Hypothalamus (tissue), 51 donors: Measurements from ENCODE around the gene APOBEC3F.
A peak's percentile ranks its signal among the peaks of the same experiment; 100 is the strongest.
"Not testable (repeated sequence)": the region's sequence is repeated elsewhere in the genome, so short reads cannot be mapped to it uniquely, and the experiment has no call there.

Experiments
- DNase-seq, 51 donors: peaks; one replicate each; lab custom pipeline; 2025; lab: John Stamatoyannopoulos, UW

The APOBEC3F gene

GRCh38 chr22:39068033-39068785 is 27.5 kb downstream of the APOBEC3F start:
- no peak for DNase-seq

- DNase-seq: no peak
These were observed 29.5 kb downstream of the APOBEC3F start for GRCh38 chr22:39070186-39070585.

- DNase-seq: not testable (repeated sequence)
These were observed 31.9 kb downstream of the APOBEC3F start for GRCh38 chr22:39072581-39072981.

- DNase-seq: no peak
These were observed 33.3 kb downstream of the APOBEC3F start for GRCh38 chr22:39073981-39074380.

GRCh38 chr22:39076155-39077025 is 35.7 kb downstream of the APOBEC3F start:
- not testable (repeated sequence) for DNase-seq

- DNase-seq: peak in 3 of 51 donors; percentile 2 to 12 (median 8)
These were observed 36.6 kb downstream of the APOBEC3F start, which contains the start of gene APOBEC3G for GRCh38 chr22:39077026-39077840. TSS of gene APOBEC3G (plus strand) at chr22:39077275. CDS start at chr22:39077362, 87 bp downstream.

GRCh38 chr22:39077912-39078311 is 37.2 kb downstream of the APOBEC3F start:
- not testable (repeated sequence) for DNase-seq

GRCh38 chr22:39078329-39078728 is 37.7 kb downstream of the APOBEC3F start:
- DNase-seq: no peak

GRCh38 chr22:39079054-39079637 is 38.5 kb downstream of the APOBEC3F start:
- DNase-seq: not testable (repeated sequence)

GRCh38 chr22:39080052-39080762 is 39.5 kb downstream of the APOBEC3F start:
- DNase-seq: no peak

- no peak for DNase-seq
These were observed 40.4 kb downstream of the APOBEC3F start for GRCh38 chr22:39081016-39081415.

GRCh38 chr22:39081598-39081997 is 40.9 kb downstream of the APOBEC3F start:
- no peak for DNase-seq

- DNase-seq: no peak
These were observed 42.8 kb downstream of the APOBEC3F start for GRCh38 chr22:39083212-39084165.

- no peak for DNase-seq
These were observed 44.0 kb downstream of the APOBEC3F start for GRCh38 chr22:39084666-39085065.

- no peak for DNase-seq
These were observed 46.4 kb downstream of the APOBEC3F start for GRCh38 chr22:39087098-39087497.

- DNase-seq: peak in 4 of 51 donors; percentile 7 to 20 (median 14)
These were observed 47.4 kb downstream of the APOBEC3F start for GRCh38 chr22:39087881-39088684.

GRCh38 chr22:39088685-39089032 is 48.0 kb downstream of the APOBEC3F start:
- no peak for DNase-seq

- DNase-seq: no peak
These were observed 49.3 kb downstream of the APOBEC3F start for GRCh38 chr22:39089928-39090327.
